H9 (cell line): ENCODE results near the gene DOCK2. TPM values are rescaled to one million over a fixed set of nuclear protein-coding genes. Genes with fewer than 3 reads are reported as not detected.

Experiments used
- DNase-seq: peaks from one replicate; pipeline ENCODE4 v3.0.0-alpha.2; 2017
- H2AFZ ChIP-seq: one replicate; pipeline ENCODE4 v1.6.1; 2013; ENCODE audit warnings: mild to moderate bottlenecking, low read length, control low read depth, moderate library complexity
- H2AK5ac ChIP-seq: 2 replicates; pipeline ENCODE4 v1.6.1; 2013; ENCODE audit warnings: low read length, control low read depth, mixed read lengths; ENCODE audit not compliant: insufficient read length
- H2BK120ac ChIP-seq: one replicate; pipeline ENCODE4 v1.6.1; 2013; ENCODE audit warnings: low read depth, mild to moderate bottlenecking, low read length, control low read depth, inconsistent platforms; ENCODE audit not compliant: poor library complexity, severe bottlenecking
- H2BK12ac ChIP-seq: 2 replicates; pipeline ENCODE4 v1.6.1; 2013; ENCODE audit warnings: low read length, control low read depth, mixed read lengths, low read depth; ENCODE audit not compliant: insufficient read length
- H2BK15ac ChIP-seq: 2 replicates; pipeline ENCODE4 v1.6.1; 2013; ENCODE audit warnings: low read depth, low read length, control low read depth
- H2BK20ac ChIP-seq: one replicate; pipeline ENCODE4 v1.6.1; 2013; ENCODE audit warnings: low read depth, mild to moderate bottlenecking, low read length, control low read depth, inconsistent platforms; ENCODE audit not compliant: poor library complexity, severe bottlenecking
- H2BK5ac ChIP-seq: 2 replicates; pipeline ENCODE4 v1.6.1; 2013; ENCODE audit warnings: low read length, control low read depth, mixed read lengths; ENCODE audit not compliant: insufficient read length
- H3K14ac ChIP-seq: 2 replicates; pipeline ENCODE4 v1.6.1; 2013; ENCODE audit warnings: low read length, control low read depth; ENCODE audit not compliant: insufficient read depth
- H3K18ac ChIP-seq: 2 replicates; pipeline ENCODE4 v1.6.1; 2013; ENCODE audit warnings: low read depth, mild to moderate bottlenecking, mixed read lengths, low read length, control low read depth; ENCODE audit not compliant: insufficient read length
- H3K23ac ChIP-seq: 2 replicates; pipeline ENCODE4 v1.6.1; 2013; ENCODE audit warnings: low read length, control low read depth, mixed read lengths, low read depth; ENCODE audit not compliant: insufficient read length
- H3K23me2 ChIP-seq: 2 replicates; pipeline ENCODE4 v1.6.1; 2013; ENCODE audit warnings: low read depth, mild to moderate bottlenecking, mixed read lengths, low read length, control low read depth; ENCODE audit not compliant: insufficient read length, poor library complexity, severe bottlenecking
- H3K27ac ChIP-seq: 2 replicates; pipeline ENCODE4 v1.5.1; 2013; ENCODE audit warnings: low read length, control low read depth, mixed read lengths, low read depth; ENCODE audit not compliant: insufficient read length
- H3K27me3 ChIP-seq: 2 replicates; pipeline ENCODE4 v1.6.1; 2013; ENCODE audit warnings: low read length, control low read depth, inconsistent platforms; ENCODE audit not compliant: insufficient read depth
- H3K4ac ChIP-seq: 2 replicates; pipeline ENCODE4 v1.6.1; 2013; ENCODE audit warnings: low read depth, mild to moderate bottlenecking, control low read depth, inconsistent platforms, low read length, moderate library complexity
- H3K4me1 ChIP-seq: 2 replicates; pipeline ENCODE4 v1.6.1; 2013; ENCODE audit warnings: low read length, control low read depth, inconsistent platforms; ENCODE audit not compliant: insufficient read depth
- H3K4me2 ChIP-seq: 2 replicates; pipeline ENCODE4 v1.6.1; 2013; ENCODE audit warnings: low read length, control low read depth, mixed read lengths; ENCODE audit not compliant: insufficient read length, insufficient read depth
- H3K56ac ChIP-seq: 2 replicates; pipeline ENCODE4 v1.6.1; 2013; ENCODE audit warnings: low read depth, mild to moderate bottlenecking, mixed read lengths, low read length, control low read depth; ENCODE audit not compliant: insufficient read length
- H3K79me1 ChIP-seq: 2 replicates; pipeline ENCODE4 v1.6.1; 2013; ENCODE audit warnings: low read depth, mild to moderate bottlenecking, moderate library complexity, low read length, control low read depth, inconsistent platforms; ENCODE audit not compliant: insufficient read depth, poor library complexity, severe bottlenecking
- H3K79me2 ChIP-seq: 2 replicates; pipeline ENCODE4 v1.6.1; 2013; ENCODE audit warnings: low read length, control low read depth, inconsistent platforms; ENCODE audit not compliant: insufficient read depth
- H3K9ac ChIP-seq: 2 replicates; pipeline ENCODE4 v1.6.1; 2013; ENCODE audit warnings: low read length, control low read depth, mixed read lengths; ENCODE audit not compliant: insufficient read length; ENCODE audit errors: extremely low read depth
- H3K9me3 ChIP-seq: one replicate; pipeline ENCODE4 v1.6.1; 2013; ENCODE audit warnings: low read depth, low read length, inconsistent platforms; ENCODE audit not compliant: control insufficient read depth
- H3T11ph ChIP-seq: one replicate; pipeline ENCODE4 v1.6.1; 2013; ENCODE audit warnings: mild to moderate bottlenecking, low read length, control low read depth, inconsistent platforms
- H4K20me1 ChIP-seq: one replicate; pipeline ENCODE4 v1.6.1; 2013; ENCODE audit not compliant: control insufficient read depth, insufficient read length, insufficient read depth
- H4K5ac ChIP-seq: 2 replicates; pipeline ENCODE4 v1.6.1; 2013; ENCODE audit warnings: low read depth, mild to moderate bottlenecking, mixed read lengths, low read length, control low read depth; ENCODE audit not compliant: insufficient read length
- H4K8ac ChIP-seq: replicated peaks from 2 replicates; pipeline ENCODE4 v1.6.1; 2013; ENCODE audit warnings: low read length, control low read depth, mixed read lengths, low read depth; ENCODE audit not compliant: insufficient read length
- H4K91ac ChIP-seq: 2 replicates; pipeline ENCODE4 v1.6.1; 2013; ENCODE audit warnings: low read depth, mild to moderate bottlenecking, moderate library complexity, mixed read lengths, low read length, control low read depth; ENCODE audit not compliant: insufficient read length
- H3K27ac Mint-ChIP-seq, 3 experiments: 2 replicates in 2 of 3; 3 replicates in 1 of 3; pipeline ENCODE4 v1.8.0; 2020 to 2021; ENCODE audit warnings: mixed read lengths in 3 of 3, mild to moderate bottlenecking in 1 of 3, moderate library complexity in 1 of 3
- H3K27me3 Mint-ChIP-seq: 2 replicates; pipeline ENCODE4 v1.8.0; 2021; ENCODE audit warnings: low read depth, mild to moderate bottlenecking, moderate library complexity, mixed read lengths
- H3K36me3 Mint-ChIP-seq, 3 experiments: 2 replicates in 2 of 3; 3 replicates in 1 of 3; pipeline ENCODE4 v1.8.0; 2020 to 2021; ENCODE audit warnings: low read depth in 3 of 3, mixed read lengths in 3 of 3; ENCODE audit not compliant: insufficient read depth in 1 of 3
- H3K4me1 Mint-ChIP-seq, 2 experiments: 2 replicates each; pipeline ENCODE4 v1.8.0; 2020; ENCODE audit warnings: mixed read lengths in 2 of 2
- H3K4me3 Mint-ChIP-seq, 2 experiments: 2 replicates in 1 of 2; 3 replicates in 1 of 2; pipeline ENCODE4 v1.8.0; 2020 to 2021; ENCODE audit warnings: mild to moderate bottlenecking in 2 of 2, mixed read lengths in 2 of 2, moderate library complexity in 1 of 2
- H3K9me3 Mint-ChIP-seq, 2 experiments: 2 replicates in 1 of 2; 3 replicates in 1 of 2; pipeline ENCODE4 v1.8.0; 2020; ENCODE audit warnings: mild to moderate bottlenecking in 2 of 2, mixed read lengths in 2 of 2, moderate library complexity in 1 of 2
- total RNA-seq: library from RNA; stranded (reverse); gene quantifications from 2 replicates; pipeline ENCODE4 v1.2.1, GENCODE V29; 2021
- TF ChIP-seq, protein P1 (sequence below): fragments of 200-600 bp; sonication (generic); conservative IDR thresholded peaks from 3 replicates; pipeline ENCODE4 v1.8.0; 2021; ENCODE audit warnings: antibody characterized with exemption, mild to moderate bottlenecking

The DOCK2 gene
- total RNA-seq, 1 experiment from 2014 or later: 7.8 TPM

DNA sequence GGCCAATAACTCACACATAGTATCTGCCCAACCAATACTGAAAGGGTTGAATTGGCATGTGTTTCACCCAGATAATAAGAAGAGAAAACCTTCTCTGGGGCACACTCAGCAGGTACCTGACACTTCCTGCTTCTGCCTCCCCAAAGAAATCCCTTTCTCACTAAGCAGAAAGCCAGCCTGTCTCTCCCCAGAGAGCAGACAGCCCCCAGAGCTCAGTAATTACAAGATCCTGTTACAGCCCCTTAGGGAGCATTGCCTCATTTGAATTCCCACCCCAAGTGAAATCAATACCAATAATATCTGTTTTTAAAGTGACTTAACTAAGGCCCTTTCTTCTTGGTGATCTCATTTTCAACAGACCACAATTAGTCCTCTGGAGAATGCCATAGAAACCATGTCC is 430.1 kb downstream of the DOCK2 start:
- Histone ChIP-seq H2BK12ac (no peak overlapping the region), H3K56ac (no peak overlapping the region), H3K4me2 (no peak overlapping the region), H3K9ac (no peak overlapping the region), H2BK15ac (no peak overlapping the region), H3K23ac (no peak overlapping the region), H3K79me2 (no peaks in the 10 kb centered on the region), H3K27ac (no peak overlapping the region), H2BK120ac (no peak overlapping the region), H4K8ac (no peak overlapping the region), H3K79me1 (no peaks in the 10 kb centered on the region), H2BK5ac (no peak overlapping the region), H3K18ac (no peak overlapping the region), H4K5ac (no peak overlapping the region), H3K4ac (no peak overlapping the region), H2AFZ (no peak overlapping the region), H3K27me3 (no peaks in the 10 kb centered on the region), H3K23me2 (no peaks in the 10 kb centered on the region), H4K20me1 (no peaks in the 10 kb centered on the region), H3T11ph (no peak overlapping the region), H2AK5ac (no peak overlapping the region), H3K9me3 (no peaks in the 10 kb centered on the region), H3K4me1 (no peaks in the 10 kb centered on the region; the same call in 1 of the 2 replicates), H3K14ac (no peak overlapping the region), H2BK20ac (no peak overlapping the region), H4K91ac (no peak overlapping the region)
- Mint-ChIP-seq H3K4me3 (no peak overlapping the region), H3K4me1 (peaks cover 18 to 23% of the 10 kb centered on the region in 2 experiments), H3K27me3 (no peaks in the 10 kb centered on the region), H3K9me3 (no peaks in the 10 kb centered on the region), H3K27ac (no peak overlapping the region), H3K36me3 (no peaks in the 10 kb centered on the region)
- TF ChIP-seq, protein P1, sequence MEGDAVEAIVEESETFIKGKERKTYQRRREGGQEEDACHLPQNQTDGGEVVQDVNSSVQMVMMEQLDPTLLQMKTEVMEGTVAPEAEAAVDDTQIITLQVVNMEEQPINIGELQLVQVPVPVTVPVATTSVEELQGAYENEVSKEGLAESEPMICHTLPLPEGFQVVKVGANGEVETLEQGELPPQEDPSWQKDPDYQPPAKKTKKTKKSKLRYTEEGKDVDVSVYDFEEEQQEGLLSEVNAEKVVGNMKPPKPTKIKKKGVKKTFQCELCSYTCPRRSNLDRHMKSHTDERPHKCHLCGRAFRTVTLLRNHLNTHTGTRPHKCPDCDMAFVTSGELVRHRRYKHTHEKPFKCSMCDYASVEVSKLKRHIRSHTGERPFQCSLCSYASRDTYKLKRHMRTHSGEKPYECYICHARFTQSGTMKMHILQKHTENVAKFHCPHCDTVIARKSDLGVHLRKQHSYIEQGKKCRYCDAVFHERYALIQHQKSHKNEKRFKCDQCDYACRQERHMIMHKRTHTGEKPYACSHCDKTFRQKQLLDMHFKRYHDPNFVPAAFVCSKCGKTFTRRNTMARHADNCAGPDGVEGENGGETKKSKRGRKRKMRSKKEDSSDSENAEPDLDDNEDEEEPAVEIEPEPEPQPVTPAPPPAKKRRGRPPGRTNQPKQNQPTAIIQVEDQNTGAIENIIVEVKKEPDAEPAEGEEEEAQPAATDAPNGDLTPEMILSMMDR: no peak
- DNase-seq: no peak
